SK-N-SH treated with all-trans-retinoic acid at 6 μM for 48 hours (cell line): ENCODE measurements around the gene CAMK2A.

ENCODE experiments used
- ATAC-seq: fragments of 200-7000 bp; cut with Tn5 transposase; 3 replicates; pipeline ENCODE4 v1.9.1; 2020; ENCODE audit warnings: mild to moderate bottlenecking, moderate library complexity
- ARNTL ChIP-seq: fragments of 450-650 bp; formaldehyde crosslinking; IDR thresholded peaks from 2 replicates; pipeline ENCODE4 v1.5.0; 2020; ENCODE audit warnings: low read depth, mild to moderate bottlenecking, moderate library complexity, borderline replicate concordance
- BACH2 ChIP-seq: fragments of 250-450 bp; sonication (Bioruptor Pico); IDR thresholded peaks from 2 replicates; pipeline ENCODE4 v1.9.0; 2021; ENCODE audit warnings: mild to moderate bottlenecking, borderline replicate concordance
- CSDC2 ChIP-seq: fragments of 250-450 bp; sonication (Bioruptor Pico); IDR thresholded peaks from 2 replicates; pipeline ENCODE4 v1.5.0; 2020; ENCODE audit warnings: mild to moderate bottlenecking, moderate library complexity
- ESRRG ChIP-seq: fragments of 250-450 bp; sonication (Bioruptor Pico); IDR thresholded peaks from 2 replicates; pipeline ENCODE4 v1.6.1; 2021; ENCODE audit warnings: mild to moderate bottlenecking
- GLIS3 ChIP-seq: fragments of 250-450 bp; sonication (Bioruptor Pico); IDR thresholded peaks from 2 replicates; pipeline ENCODE4 v1.5.0; 2020; ENCODE audit warnings: mild to moderate bottlenecking, moderate library complexity
- OSR1 ChIP-seq: fragments of 250-450 bp; sonication (Bioruptor Pico); IDR thresholded peaks from 2 replicates; pipeline ENCODE4 v1.8.0; 2022; ENCODE audit warnings: moderate library complexity, mild to moderate bottlenecking, inconsistent platforms
- PPARA ChIP-seq: fragments of 250-450 bp; sonication (Bioruptor Pico); IDR thresholded peaks from 2 replicates; pipeline ENCODE4 v1.5.0; 2020; ENCODE audit warnings: mild to moderate bottlenecking, borderline replicate concordance
- RARB ChIP-seq: fragments of 250-450 bp; sonication (Bioruptor Pico); IDR thresholded peaks from 2 replicates; pipeline ENCODE4 v1.8.0; 2021; ENCODE audit warnings: mild to moderate bottlenecking, moderate library complexity
- SNAI2 ChIP-seq: fragments of 250-450 bp; sonication (Bioruptor Pico); IDR thresholded peaks from 2 replicates; pipeline ENCODE4 v1.5.0; 2020; ENCODE audit warnings: mild to moderate bottlenecking, moderate library complexity
- TOX ChIP-seq: fragments of 250-450 bp; sonication (Bioruptor Pico); IDR thresholded peaks from 2 replicates; pipeline ENCODE4 v1.8.0; 2021; ENCODE audit warnings: mild to moderate bottlenecking, moderate library complexity, borderline replicate concordance
- ZC3H10 ChIP-seq: fragments of 250-450 bp; sonication (Bioruptor Pico); IDR thresholded peaks from 2 replicates; pipeline ENCODE4 v1.5.1; 2021; ENCODE audit warnings: mild to moderate bottlenecking, moderate library complexity
- ZFP3 ChIP-seq: fragments of 250-450 bp; sonication (Bioruptor Pico); IDR thresholded peaks from 2 replicates; pipeline ENCODE4 v1.5.0; 2020; ENCODE audit warnings: mild to moderate bottlenecking, moderate library complexity
- ZFP30 ChIP-seq: fragments of 450-650 bp; formaldehyde crosslinking; IDR thresholded peaks from 2 replicates; pipeline ENCODE4 v1.5.0; 2022; ENCODE audit warnings: mild to moderate bottlenecking, moderate library complexity
- ZNF565 ChIP-seq: fragments of 450-650 bp; formaldehyde crosslinking; conservative IDR thresholded peaks from 2 replicates; pipeline ENCODE4 v1.5.0; 2020; ENCODE audit warnings: low read depth, mild to moderate bottlenecking, moderate library complexity
- ZNF70 ChIP-seq: fragments of 450-650 bp; formaldehyde crosslinking; IDR thresholded peaks from 2 replicates; pipeline ENCODE4 v1.5.0; 2020; ENCODE audit warnings: mild to moderate bottlenecking, moderate library complexity
- ZNF8 ChIP-seq: fragments of 450-650 bp; formaldehyde crosslinking; IDR thresholded peaks from 2 replicates; pipeline ENCODE4 v1.5.0; 2020; ENCODE audit warnings: mild to moderate bottlenecking, moderate library complexity
- TF ChIP-seq, protein P1 (sequence below): fragments of 250-450 bp; sonication (Bioruptor Pico); IDR thresholded peaks from 2 replicates; pipeline ENCODE4 v1.5.0; 2020; ENCODE audit warnings: mild to moderate bottlenecking, moderate library complexity
- TF ChIP-seq, protein P2 (sequence below): fragments of 250-450 bp; sonication (Bioruptor Pico); IDR thresholded peaks from 2 replicates; pipeline ENCODE4 v1.8.0; 2021; ENCODE audit warnings: low read depth, mild to moderate bottlenecking, moderate library complexity, borderline replicate concordance
- TF ChIP-seq, protein P3 (sequence below): fragments of 250-450 bp; sonication (Bioruptor Pico); IDR thresholded peaks from 2 replicates; pipeline ENCODE4 v1.8.0; 2020; ENCODE audit warnings: mild to moderate bottlenecking, moderate library complexity, borderline replicate concordance

The CAMK2A gene

DNA sequence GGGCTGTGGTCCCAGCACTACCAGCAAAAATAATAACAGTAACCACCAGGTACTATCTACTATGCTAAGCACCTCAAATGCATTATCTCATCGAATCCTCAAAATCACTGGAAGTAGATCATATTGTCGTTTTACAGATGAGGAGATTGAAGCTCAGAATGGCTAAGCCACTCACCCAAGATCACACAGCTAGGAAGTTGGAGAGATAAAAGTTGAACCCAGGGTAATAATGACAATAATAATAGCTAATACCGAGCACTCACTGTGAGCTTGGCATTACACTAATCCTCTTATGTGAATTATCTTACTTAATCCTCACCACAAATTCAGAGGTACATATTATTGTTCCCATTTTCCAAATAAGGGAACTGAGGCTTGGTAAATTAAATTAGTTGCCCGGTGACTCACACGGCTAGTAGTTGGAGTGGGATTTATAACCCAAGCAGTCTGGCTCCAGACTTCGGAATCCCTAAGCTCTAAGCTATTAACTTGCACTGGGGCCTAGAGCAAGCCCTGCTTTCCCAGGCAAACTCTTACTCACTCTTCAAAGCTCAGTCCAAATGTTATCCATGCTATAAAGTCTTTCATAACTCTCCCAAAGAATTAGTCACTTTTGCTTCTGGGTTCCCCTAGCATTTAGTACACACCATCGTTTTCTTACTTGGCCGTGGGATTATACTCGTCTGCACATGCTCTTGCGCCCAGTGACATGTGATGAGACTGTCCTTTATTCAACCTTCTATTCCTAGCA is 9.3 kb upstream of the CAMK2A start (continued):
- TF ChIP-seq, protein P1, sequence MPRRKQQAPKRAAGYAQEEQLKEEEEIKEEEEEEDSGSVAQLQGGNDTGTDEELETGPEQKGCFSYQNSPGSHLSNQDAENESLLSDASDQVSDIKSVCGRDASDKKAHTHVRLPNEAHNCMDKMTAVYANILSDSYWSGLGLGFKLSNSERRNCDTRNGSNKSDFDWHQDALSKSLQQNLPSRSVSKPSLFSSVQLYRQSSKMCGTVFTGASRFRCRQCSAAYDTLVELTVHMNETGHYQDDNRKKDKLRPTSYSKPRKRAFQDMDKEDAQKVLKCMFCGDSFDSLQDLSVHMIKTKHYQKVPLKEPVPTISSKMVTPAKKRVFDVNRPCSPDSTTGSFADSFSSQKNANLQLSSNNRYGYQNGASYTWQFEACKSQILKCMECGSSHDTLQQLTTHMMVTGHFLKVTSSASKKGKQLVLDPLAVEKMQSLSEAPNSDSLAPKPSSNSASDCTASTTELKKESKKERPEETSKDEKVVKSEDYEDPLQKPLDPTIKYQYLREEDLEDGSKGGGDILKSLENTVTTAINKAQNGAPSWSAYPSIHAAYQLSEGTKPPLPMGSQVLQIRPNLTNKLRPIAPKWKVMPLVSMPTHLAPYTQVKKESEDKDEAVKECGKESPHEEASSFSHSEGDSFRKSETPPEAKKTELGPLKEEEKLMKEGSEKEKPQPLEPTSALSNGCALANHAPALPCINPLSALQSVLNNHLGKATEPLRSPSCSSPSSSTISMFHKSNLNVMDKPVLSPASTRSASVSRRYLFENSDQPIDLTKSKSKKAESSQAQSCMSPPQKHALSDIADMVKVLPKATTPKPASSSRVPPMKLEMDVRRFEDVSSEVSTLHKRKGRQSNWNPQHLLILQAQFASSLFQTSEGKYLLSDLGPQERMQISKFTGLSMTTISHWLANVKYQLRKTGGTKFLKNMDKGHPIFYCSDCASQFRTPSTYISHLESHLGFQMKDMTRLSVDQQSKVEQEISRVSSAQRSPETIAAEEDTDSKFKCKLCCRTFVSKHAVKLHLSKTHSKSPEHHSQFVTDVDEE, result no peak
- no peak for TF ChIP-seq OSR1 (CRISPR knock-in tag)
- no peak for TF ChIP-seq ZNF8 (CRISPR knock-in tag)

DNA sequence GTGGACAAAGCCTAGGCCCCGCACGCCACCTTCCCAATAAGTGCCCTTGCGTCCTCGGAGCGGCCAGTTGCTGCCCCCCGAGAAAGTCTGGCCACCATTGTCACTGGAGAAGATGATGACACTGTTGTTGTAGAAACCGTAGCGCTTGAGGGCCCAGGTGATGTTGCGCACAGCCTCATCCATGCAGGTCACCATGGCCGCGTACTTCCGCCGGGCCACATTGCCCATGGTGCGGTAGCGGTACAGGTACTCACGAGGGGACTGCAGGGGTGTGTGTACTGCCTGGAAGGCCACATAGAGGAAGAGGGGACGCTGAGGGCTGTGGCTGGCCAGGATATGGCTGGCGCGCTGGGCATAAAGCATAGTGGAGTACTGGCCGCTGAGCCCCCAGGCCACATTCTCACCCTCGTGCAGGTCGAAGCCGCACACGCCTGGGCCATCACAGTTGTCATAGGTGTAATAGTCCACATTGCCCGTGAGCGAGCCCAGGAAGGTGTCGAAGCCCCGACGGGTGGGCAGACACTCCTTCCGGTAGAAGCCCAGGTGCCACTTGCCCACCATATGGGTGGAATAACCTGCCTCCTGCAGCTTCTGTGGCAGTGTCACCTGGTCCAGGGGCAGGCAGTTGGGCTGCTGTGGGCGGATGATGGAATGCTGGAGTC is 8.5 kb upstream of the CAMK2A start:
- no peak for ATAC-seq
- TF ChIP-seq PPARA (CRISPR knock-in tag), result no peak
- TF ChIP-seq ESRRG (CRISPR knock-in tag), result no peak
- TF ChIP-seq ZNF70 (CRISPR knock-in tag), result no peak
- TF ChIP-seq SNAI2 (CRISPR knock-in tag), result no peak
- no peak for TF ChIP-seq TOX (CRISPR knock-in tag)
- TF ChIP-seq, protein P2, sequence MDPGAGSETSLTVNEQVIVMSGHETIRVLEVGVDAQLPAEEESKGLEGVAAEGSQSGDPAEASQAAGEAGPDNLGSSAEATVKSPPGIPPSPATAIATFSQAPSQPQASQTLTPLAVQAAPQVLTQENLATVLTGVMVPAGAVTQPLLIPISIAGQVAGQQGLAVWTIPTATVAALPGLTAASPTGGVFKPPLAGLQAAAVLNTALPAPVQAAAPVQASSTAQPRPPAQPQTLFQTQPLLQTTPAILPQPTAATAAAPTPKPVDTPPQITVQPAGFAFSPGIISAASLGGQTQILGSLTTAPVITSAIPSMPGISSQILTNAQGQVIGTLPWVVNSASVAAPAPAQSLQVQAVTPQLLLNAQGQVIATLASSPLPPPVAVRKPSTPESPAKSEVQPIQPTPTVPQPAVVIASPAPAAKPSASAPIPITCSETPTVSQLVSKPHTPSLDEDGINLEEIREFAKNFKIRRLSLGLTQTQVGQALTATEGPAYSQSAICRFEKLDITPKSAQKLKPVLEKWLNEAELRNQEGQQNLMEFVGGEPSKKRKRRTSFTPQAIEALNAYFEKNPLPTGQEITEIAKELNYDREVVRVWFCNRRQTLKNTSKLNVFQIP (CRISPR knock-in tag), result no peak
- TF ChIP-seq, all 23 proteins: peak for 0

DNA sequence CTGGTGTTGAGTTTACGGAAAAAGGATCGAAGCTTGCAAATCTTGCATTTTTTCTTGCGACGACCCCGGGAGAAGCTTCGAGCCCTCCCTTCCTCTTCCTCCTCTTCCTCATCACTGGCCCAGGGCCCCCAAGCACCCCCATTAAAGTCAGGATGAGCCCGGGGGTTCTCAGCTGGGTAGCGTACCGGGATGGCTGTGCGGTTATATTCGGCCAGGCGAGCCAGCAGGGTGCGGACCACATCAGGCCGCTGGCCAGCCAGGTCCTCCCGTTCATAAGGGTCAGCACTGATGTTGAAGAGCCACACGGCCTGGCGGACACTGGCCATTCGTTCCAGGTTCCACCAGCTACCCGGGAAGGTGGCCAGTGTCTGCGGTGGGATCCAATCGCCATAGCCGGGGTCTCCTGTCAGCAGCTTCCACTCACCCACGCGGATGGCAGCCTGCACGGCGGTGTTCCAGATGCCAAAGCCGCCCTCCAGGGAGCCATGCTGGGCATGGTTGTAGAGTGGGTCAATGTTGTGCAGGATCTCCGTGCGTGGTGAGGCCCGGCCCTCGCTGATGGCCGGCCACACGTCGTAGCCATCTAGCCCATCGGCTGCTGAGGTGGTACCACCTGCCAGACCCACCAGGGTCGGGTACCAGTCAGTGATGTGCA is 7.8 kb upstream of the CAMK2A start:
- TF ChIP-seq ZC3H10 (CRISPR knock-in tag) (no peak), ZNF70 (CRISPR knock-in tag) (no peak), TOX (CRISPR knock-in tag) (no peak)
- no peak for ATAC-seq

DNA sequence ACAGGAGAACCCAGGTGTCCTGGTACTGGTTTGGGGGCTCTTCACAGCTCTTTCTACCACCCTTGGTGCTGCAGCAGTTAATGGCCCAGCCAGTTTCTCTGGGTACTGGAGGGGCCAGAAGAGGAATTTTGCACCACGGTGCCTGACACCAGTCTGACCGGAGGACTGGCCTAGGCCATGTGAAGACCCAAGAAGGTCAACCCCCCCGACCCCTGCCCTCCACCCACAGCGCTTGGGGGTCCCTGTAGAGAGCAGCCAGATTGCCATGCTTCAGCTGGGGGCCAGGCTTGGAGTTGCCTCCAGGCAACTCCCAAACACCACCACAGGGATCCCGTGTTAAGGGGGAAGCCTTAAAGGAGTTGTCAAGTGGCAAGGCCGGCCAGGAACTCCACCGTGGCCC is 6.9 kb upstream of the CAMK2A start:
- ATAC-seq, result no peak
- no peak for TF ChIP-seq ZNF565
- TF ChIP-seq ZNF70 (CRISPR knock-in tag), result no peak
- TF ChIP-seq, protein P3, sequence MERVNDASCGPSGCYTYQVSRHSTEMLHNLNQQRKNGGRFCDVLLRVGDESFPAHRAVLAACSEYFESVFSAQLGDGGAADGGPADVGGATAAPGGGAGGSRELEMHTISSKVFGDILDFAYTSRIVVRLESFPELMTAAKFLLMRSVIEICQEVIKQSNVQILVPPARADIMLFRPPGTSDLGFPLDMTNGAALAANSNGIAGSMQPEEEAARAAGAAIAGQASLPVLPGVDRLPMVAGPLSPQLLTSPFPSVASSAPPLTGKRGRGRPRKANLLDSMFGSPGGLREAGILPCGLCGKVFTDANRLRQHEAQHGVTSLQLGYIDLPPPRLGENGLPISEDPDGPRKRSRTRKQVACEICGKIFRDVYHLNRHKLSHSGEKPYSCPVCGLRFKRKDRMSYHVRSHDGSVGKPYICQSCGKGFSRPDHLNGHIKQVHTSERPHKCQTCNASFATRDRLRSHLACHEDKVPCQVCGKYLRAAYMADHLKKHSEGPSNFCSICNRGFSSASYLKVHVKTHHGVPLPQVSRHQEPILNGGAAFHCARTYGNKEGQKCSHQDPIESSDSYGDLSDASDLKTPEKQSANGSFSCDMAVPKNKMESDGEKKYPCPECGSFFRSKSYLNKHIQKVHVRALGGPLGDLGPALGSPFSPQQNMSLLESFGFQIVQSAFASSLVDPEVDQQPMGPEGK (CRISPR knock-in tag), result no peak
- TF ChIP-seq BACH2 (CRISPR knock-in tag), result no peak
- no peak for TF ChIP-seq RARB (CRISPR knock-in tag)
- TF ChIP-seq, protein P1, result no peak
- TF ChIP-seq CSDC2 (CRISPR knock-in tag), result no peak
- TF ChIP-seq ZC3H10 (CRISPR knock-in tag), result no peak
- TF ChIP-seq ZFP30 (CRISPR knock-in tag), result no peak
- TF ChIP-seq ARNTL (CRISPR knock-in tag), result no peak
- TF ChIP-seq SNAI2 (CRISPR knock-in tag), result no peak
- no peak for TF ChIP-seq ZFP3 (CRISPR knock-in tag)
- no peak for TF ChIP-seq PPARA (CRISPR knock-in tag)
- no peak for TF ChIP-seq GLIS3 (CRISPR knock-in tag)
- TF ChIP-seq TOX (CRISPR knock-in tag), result no peak
- TF ChIP-seq ZNF8 (CRISPR knock-in tag), result no peak
- TF ChIP-seq, protein P2 (CRISPR knock-in tag), result no peak
